GM19043 (cell line): ENCODE data around the gene STX16.
"Not testable (repeated sequence)": the region's sequence is repeated elsewhere in the genome, so short reads cannot be mapped to it uniquely, and the experiment has no call there.

ENCODE experiments used
- ATAC-seq: cut with Tn5 transposase; IDR thresholded peaks from one replicate; pipeline ENCODE4 v1.9.1; 2021; ENCODE audit warnings: low read depth; ENCODE audit not compliant: unreplicated experiment

Gene STX16

GRCh38 chr20:58635279-58635665, 15.8 kb upstream of the STX16 start:
- ATAC-seq: no peak

GRCh38 chr20:58636396-58636982, 14.6 kb upstream of the STX16 start:
- ATAC-seq: no peak

DNA sequence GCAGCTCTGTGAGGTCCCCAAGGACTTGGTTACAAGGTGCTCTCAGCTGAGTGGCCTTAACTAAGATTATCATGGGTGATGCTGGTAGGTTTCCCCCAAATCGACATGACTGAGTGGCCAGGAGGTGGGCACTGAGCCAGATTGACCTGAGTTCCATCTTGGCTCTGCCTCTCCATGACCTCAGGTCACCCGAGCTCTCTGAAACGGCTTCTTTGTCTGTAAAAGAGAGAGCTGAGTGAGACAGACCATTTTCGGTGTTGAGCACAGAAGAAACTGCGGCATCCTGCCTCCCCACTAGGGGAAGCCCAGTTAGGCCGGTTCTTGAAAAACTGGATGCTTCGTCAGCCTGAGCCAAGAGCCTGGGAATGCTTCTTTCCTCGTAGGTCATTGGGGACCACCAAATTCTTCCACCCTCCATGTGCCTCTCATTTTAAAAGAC, 14.1 kb upstream of the STX16 start:
- ATAC-seq: no peak

- no peak for ATAC-seq
Measured at GRCh38 chr20:58637466-58638213, 13.4 kb upstream of the STX16 start.

DNA sequence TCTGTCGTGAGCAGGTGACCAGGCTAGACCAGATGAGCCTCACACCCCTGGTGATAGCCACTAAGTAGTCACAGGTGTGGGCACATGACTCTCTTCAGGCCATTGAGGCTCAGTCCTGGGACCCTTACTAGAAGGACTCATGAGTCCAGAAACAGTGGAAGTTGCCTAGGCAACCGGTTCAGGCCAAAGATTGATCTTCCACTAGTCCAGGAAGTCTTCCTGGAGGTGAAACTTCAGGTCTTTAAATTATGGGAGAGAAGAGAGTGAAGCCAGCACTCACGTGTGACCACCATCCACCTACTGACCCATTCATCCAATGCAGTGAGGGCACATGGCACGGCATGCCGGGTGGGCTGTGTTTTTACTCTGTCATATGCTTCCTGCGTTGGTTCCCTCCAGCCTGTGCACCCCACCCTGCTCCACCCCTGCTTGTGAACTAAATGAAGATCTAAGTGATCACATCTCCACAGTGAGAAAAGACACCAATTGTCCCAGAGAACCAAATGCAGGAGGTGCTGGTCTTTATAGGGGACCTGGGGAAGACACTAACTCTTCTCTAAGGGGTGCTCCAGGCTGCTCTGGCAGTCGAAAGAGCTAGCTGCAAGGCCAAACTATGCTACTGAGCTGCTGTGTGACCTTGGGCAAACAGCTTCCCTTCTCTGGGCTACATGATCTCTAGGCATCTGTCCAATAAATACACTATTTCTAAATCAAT, 12.5 kb upstream of the STX16 start:
- ATAC-seq: no peak

DNA sequence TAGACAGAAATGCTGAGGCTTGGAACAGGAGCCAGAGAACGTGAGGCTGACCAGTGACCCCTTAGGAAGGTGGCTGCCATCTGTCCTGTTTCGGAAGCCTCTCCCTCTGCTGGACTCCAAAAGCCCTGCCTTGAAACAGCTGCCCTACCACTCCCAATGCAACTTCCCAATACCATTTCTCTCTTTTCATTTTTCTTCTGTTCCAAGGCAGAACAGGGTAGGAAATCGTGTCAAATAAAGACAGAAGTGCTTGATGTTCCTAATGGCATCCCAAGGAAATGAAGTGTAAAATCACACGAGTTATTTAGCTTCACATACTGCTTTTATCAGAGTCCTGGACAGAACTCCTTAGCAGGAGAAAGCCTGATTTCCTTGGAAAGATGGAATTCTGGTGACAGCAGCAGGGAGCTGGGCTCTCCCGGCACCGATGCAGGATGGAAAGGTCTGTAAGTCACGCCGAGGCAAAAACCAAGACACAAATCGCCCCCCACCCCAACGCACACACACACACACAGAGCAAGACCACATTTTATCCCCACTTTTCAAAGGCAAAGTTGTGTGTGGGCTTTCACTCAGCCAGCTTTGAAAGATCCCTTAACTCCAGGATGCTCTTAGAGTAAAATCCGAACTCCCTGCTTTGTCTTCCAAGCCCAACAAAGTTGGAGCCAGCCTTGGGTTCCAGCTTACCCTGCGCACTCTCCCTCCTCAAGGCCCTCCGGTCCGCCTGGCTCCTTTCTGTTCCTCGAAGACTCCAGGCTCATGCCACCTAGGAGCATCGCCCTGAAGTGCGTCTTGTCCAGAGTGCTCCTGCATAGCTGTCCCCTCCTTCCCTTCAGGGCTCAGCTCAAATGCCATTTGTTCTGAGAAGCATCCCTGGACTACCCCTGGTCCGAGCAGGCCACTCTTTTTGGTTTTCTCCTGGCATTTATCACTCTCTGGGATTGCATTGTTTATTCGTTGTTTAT, 11.6 kb upstream of the STX16 start:
- ATAC-seq: no peak

GRCh38 chr20:58640446-58640845, 10.6 kb upstream of the STX16 start:
- ATAC-seq: no peak

DNA sequence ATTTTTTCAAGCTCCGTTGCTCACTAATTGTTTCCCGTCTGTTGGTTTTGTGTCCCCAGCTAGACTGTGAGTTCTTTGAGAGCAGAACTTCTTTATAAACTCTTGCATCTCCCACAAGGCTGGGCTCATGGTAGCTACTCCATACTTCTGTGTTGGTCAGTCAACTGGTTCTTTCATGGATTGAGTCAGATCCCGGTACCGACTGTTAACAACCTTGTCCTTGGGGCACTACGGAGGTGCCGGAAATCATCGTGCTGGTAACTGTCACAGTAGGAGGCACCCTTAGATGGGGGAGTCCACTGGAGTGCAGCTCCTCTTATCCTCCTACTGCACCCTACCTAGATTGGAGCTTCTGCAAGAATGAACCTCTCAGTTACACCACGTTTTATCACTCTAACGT, 8.6 kb upstream of the STX16 start:
- no peak for ATAC-seq

DNA sequence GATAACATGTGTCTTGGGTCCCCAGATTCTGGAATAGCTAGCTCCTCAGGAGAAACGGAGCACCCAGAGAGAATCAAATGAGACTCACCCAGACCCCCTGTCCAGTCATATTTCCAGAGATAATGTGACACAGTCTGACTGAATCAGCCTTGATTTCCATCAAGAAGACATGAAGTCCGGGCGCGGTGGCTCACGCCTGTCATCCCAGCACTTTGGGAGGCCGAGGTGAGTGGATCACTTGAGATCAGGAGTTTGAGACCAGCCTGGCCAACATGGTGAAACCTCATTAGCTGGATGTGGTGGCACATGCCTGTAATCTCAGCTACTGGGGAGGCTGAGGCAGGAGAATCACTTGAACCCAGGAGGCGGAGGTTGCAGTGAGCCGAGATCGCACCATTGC, 8.2 kb upstream of the STX16 start:
- ATAC-seq: not testable (repeated sequence)

DNA sequence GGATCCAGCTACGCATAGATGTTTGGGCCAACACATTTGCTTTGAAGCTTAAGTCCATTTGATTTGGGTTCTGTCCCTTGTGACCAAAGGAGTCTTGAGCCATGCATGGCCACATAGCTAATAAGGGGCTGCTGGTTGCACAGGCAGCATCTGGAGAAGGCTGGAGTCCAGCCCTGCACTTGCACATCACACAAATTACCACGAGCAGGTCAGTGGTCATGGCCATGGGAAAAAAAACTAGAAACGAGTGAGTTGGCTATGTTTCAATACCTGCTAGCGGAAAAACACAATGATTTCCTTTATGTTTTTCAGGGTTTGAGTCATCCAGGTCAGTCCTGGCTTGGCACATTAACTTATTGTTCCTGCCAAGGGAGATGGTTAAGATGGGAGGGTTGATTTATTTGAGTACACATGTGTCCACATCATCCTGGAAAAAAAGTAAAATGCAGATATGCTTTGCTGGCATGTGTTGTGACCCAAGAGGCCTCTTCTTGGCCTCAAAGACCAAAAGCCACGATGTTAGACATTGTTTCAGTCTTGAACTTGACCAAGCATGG, 5.6 kb upstream of the STX16 start:
- no peak for ATAC-seq

DNA sequence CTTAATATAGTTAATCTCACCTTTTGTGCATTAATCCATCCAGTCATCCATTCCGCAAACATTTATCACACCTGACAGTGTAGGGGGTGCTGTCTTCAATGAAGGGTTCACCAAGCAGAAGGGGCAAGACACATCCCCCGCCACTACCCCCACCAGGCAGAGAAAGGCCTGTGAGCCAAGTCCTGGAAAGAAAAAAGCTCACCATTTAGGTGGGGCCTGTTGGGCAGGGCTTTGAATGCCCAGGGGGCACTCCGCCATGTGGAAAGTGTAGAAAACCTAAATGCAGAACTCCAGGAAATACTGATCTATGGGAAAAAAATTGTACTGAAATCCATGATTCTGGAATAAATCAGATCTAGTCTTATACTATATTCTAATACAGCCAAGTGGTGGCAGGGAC, 4.8 kb upstream of the STX16 start:
- no peak for ATAC-seq

- no peak for ATAC-seq
Measured at GRCh38 chr20:58646703-58647102, 4.4 kb upstream of the STX16 start.

- ATAC-seq: no peak
Measured at GRCh38 chr20:58647162-58647795, 3.8 kb upstream of the STX16 start.

DNA sequence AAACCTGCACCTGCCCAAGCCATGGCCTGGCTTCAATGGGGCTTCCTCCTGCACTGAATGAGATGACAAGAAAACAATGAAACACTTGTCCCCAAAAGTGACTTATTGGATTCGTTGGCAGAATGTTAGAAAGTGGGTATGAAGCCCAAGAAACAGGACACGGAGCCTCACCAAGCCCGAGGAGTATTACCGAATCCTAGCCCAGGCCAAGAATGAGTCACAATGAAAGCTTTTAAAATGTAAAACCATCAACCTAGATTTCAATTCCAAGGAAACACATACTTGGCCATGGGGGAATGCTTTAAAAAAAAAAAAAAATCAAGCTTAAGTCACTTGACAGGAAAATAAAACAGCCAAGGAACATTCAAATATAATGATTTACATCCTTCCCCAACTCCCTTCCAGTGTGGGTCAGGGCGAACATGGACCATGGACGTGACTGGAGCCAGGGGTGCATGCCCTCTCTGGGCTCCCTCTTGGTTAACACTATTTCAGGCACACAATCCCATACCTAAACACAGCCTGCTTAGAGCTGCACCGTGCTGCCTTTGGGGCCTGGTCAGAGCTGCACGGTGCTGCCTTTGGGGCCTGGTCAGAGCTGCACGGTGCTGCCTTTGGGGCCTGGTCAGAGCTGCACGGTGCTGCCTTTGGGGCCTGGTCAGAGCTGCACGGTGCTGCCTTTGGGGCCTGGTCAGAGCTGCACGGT, 3.1 kb upstream of the STX16 start:
- no peak for ATAC-seq

DNA sequence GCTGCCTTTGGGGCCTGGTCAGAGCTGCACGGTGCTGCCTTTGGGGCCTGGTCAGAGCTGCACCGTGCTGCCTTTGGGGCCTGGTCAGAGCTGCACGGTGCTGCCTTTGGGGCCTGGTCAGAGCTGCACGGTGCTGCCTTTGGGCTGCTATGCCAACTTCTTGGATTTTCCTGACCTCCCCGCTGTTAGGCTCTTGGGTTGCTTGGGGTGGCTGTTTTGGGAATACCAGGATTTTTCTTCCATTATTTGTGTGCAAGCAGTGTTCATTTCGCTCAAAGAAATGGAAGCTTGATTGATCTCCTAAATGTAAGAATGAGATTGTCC, 2.6 kb upstream of the STX16 start:
- not testable (repeated sequence) for ATAC-seq

DNA sequence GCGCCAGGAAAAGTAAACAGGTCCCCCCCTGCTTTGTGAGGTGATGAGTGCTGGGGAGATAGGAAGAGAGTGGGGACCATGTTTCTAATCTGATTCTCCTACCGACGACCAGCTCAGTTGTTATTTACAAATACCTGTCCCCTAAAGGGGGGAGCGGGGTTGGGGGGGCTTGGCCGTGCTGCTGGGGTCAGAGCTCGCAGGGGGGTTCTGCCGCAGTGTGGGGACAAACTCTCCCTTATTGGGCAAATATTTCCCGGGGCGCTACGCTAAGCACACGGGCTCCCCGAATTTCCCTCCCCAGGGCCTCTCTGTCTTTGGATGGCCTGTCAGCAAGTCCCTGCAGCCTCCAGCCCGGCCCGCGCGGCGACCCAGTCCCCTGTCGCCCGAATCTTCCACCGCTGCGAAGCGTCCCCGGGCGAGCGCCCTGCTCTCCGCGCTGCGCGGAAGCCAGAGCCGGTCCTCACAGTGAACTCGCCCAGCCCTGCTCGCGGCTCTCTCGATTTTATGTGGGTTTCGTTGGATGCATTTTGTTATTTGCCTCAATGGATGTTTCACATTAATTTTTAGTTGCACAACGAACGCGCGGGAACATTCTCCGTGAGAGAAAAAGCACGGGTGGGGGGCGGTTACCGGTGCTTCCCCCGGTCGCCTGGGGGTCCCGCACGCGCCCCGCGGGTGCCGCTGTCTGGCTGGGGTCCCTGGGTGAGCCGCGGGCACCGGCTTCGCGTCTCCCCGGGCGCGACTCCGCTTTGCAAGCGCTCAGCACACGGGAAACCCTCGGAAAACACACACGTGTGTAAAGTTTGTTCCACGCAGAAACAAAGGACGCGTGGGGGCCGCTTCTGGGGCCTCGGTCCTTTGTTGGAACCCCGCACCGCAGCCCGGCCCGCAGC, 1.5 kb upstream of the STX16 start:
- no peak for ATAC-seq

DNA sequence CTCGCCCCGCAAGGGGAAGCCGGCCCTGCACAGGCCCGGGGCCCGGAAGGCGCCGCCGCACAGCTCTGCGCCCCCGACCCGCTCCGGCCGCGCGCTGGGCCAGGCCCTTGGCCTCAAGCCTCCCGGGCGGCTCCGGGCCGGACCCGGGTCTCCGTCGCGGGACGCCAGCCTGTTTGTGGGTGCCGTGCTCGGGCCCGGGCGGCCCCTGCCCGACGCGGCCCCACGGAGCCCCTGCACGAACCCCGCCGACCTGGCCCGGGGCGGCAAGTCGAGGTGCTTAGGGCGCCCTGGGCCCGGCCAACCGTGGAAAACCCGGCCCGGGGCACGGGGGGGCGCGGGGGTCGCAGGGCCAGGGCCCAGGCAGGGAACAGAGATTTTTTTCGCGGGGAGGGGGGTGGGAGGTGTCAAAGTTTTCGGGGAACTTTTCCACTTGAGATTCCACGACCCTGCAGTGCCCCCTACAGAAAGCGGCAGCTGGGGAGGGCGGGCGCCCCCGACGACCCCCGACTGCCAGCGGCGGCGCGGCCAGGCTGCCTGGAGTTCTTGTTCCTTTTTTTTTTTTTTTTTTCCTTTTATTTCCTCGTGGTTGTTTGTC, 805 bp upstream of the STX16 start:
- no peak for ATAC-seq

GRCh38 chr20:58651559-58651945, 469 bp downstream of the STX16 start:
- no peak for ATAC-seq
